Measurements from ENCODE around the gene CC2D2A.

- TF ChIP-seq, protein P1, sequence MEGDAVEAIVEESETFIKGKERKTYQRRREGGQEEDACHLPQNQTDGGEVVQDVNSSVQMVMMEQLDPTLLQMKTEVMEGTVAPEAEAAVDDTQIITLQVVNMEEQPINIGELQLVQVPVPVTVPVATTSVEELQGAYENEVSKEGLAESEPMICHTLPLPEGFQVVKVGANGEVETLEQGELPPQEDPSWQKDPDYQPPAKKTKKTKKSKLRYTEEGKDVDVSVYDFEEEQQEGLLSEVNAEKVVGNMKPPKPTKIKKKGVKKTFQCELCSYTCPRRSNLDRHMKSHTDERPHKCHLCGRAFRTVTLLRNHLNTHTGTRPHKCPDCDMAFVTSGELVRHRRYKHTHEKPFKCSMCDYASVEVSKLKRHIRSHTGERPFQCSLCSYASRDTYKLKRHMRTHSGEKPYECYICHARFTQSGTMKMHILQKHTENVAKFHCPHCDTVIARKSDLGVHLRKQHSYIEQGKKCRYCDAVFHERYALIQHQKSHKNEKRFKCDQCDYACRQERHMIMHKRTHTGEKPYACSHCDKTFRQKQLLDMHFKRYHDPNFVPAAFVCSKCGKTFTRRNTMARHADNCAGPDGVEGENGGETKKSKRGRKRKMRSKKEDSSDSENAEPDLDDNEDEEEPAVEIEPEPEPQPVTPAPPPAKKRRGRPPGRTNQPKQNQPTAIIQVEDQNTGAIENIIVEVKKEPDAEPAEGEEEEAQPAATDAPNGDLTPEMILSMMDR (conservative IDR thresholded peaks at IDR 0.05; ENCODE audit: low read depth in 2 of 2), result no peak
- no peak for TF ChIP-seq NANOG (IDR thresholded peaks at IDR 0.05; ENCODE audit: borderline replicate concordance)
- no peak for TF ChIP-seq POLR2AphosphoS5 (IDR thresholded peaks at IDR 0.05; ENCODE audit: low read depth)
- no peak for TF ChIP-seq EZH2 (IDR thresholded peaks at IDR 0.05; ENCODE audit: low read depth, unreplicated experiment)
- TF ChIP-seq CREB1 (CRISPR knock-in tag; IDR thresholded peaks at IDR 0.05; ENCODE audit: low read depth), result no peak
- no peak for TF ChIP-seq EZH2phosphoT487 (IDR thresholded peaks at IDR 0.05; ENCODE audit: unreplicated experiment)
- TF ChIP-seq REST (IDR thresholded peaks at IDR 0.05; ENCODE audit: unreplicated experiment), result no peak
- TF ChIP-seq ZNF114 (CRISPR knock-in tag; IDR thresholded peaks at IDR 0.05), result no peak
- no peak for TF ChIP-seq STAT1 (IDR thresholded peaks at IDR 0.05; ENCODE audit: unreplicated experiment)
- TF ChIP-seq JUNB (IDR thresholded peaks at IDR 0.05; ENCODE audit: unreplicated experiment), result no peak
- no peak for TF ChIP-seq ZNF462 (CRISPR knock-in tag; IDR thresholded peaks at IDR 0.05)
- TF ChIP-seq ZNF331 (CRISPR knock-in tag; IDR thresholded peaks at IDR 0.05; ENCODE audit: low read depth), result no peak
Measured at GRCh38 chr4:15577508-15577907, 107.8 kb downstream of the CC2D2A start.
